Measurements from ENCODE around the gene SOX3. TPM values are rescaled to one million over a fixed set of nuclear protein-coding genes. Genes with fewer than 3 reads are reported as not detected.

SOX3 gene
- total RNA-seq (not detected in 2 replicates), polyA plus RNA-seq (not detected in 2 replicates), polyA minus RNA-seq (not detected in 2 replicates), Bru-seq, nascent RNA (not detected), BruChase-seq, experiment 1, labeled RNA remaining after a 6-hour chase (not detected), BruChase-seq, experiment 2, labeled RNA remaining after a 2-hour chase (not detected)
- not detected in 2 replicates for polyA plus RNA-seq (2011; cell fraction: cytosol; rRNA removed)
- polyA plus RNA-seq (2011; cell fraction: nucleus; rRNA removed) = not detected in 2 replicates
- polyA plus RNA-seq (2012) = not detected in 2 replicates
- polyA minus RNA-seq (2011; cell fraction: cytosol; rRNA and poly(A)+ RNA removed) = not detected
- not detected in 2 replicates for polyA minus RNA-seq (2011; cell fraction: nucleus; rRNA and poly(A)+ RNA removed)
- long read RNA-seq = 0 reads

- POLR2A ChIA-PET = no interaction called here
- dilution Hi-C loops (cut with MboI; ENCODE audit: extremely low pct_ligation_motif_present, low sequenced_read_pairs) = no loop called here
- CTCF ChIA-PET = no interaction called here
- H3K36me3 ChIP-seq (ENCODE audit: control insufficient read depth in 2 of 2, extremely low read depth in 1 of 2, insufficient read depth in 2 of 2, low read length in 2 of 2) = no peaks in the 10 kb centered on the region
- DNase-seq (ENCODE audit: low read depth, low spot score) = no peak
- H3K9me1 ChIP-seq (replicated peaks; ENCODE audit: control insufficient read depth, extremely low read depth, insufficient read depth, low read length) = no peaks in the 10 kb centered on the region
- no TSS peak for BruUV-seq (replicated peaks)
- no peak within 1 kb of the TSS for H3K4me2 ChIP-seq (ENCODE audit: insufficient read depth, low read length)
- intact Hi-C loops (cut with micrococcal nuclease) = loop anchor here (10.0 kb wide), 1 partner anchor 450 kb away; no protein-coding TSS in a partner anchor
- no peaks in the 10 kb centered on the region for H3K79me2 ChIP-seq (ENCODE audit: control insufficient read depth, insufficient read depth, low read length)
- H3K9me3 ChIP-seq (replicated peaks; ENCODE audit: control insufficient read depth, insufficient read depth, low read length) = no peaks in the 10 kb centered on the region
- H3K4me1 ChIP-seq (ENCODE audit: control insufficient read depth, extremely low read depth, insufficient read depth, low read length) = no peaks in the 10 kb centered on the region
- peaks cover 48 to 65% of the 10 kb centered on the region in 2 experiments for H3K27me3 ChIP-seq (ENCODE audit: control insufficient read depth in 2 of 2, insufficient read depth in 2 of 2, low read length in 2 of 2)
- no peak within 1 kb of the TSS for H3K9ac ChIP-seq (replicated peaks; ENCODE audit: extremely low read depth, insufficient read depth, low read length)
- H3K4me3 ChIP-seq (replicated peaks in 1 of 3; ENCODE audit: insufficient read depth in 1 of 3, low read depth in 1 of 3, low read length in 3 of 3) = peak within 1 kb of the TSS in 1 of 3 experiments; percentile 20
- TF ChIP-seq FOS (IDR thresholded peaks at IDR 0.05; ENCODE audit: borderline replicate concordance, insufficient read depth, low read length) (no peak), EZH2 (IDR thresholded peaks at IDR 0.05; ENCODE audit: borderline replicate concordance, low read depth, low read length, severe bottlenecking) (peak; percentile 82)
- peak within 1 kb of the TSS; percentile 33 for H2AFZ ChIP-seq (ENCODE audit: low read depth, low read length)
- H3K27ac ChIP-seq (ENCODE audit: insufficient read depth, low read depth, low read length) = no peak within 1 kb of the TSS
- FAIRE-seq = no peak
- H4K20me1 ChIP-seq (replicated peaks; ENCODE audit: control insufficient read depth, extremely low read depth, insufficient read depth, low read length) = no peaks in the 10 kb centered on the region
Measured at GRCh38 chrX:140504371-140505324, at the start of gene SOX3. TSS of gene SOX3 (minus strand) at chrX:140505069. CDS start at chrX:140505060, 9 bp downstream.

- intact Hi-C loops (cut with micrococcal nuclease) (no loop called here), dilution Hi-C loops (cut with MboI; ENCODE audit: extremely low pct_ligation_motif_present, low sequenced_read_pairs) (no loop called here)
- FAIRE-seq (no peak), DNase-seq (ENCODE audit: low read depth, low spot score) (no peak)
- H3K9me3 ChIP-seq (replicated peaks; ENCODE audit: control insufficient read depth, insufficient read depth, low read length) = no peaks in the 10 kb centered on the region
- no peak overlapping the region for H3K9ac ChIP-seq (replicated peaks; ENCODE audit: extremely low read depth, insufficient read depth, low read length)
- H3K4me2 ChIP-seq (ENCODE audit: insufficient read depth, low read length) = no peak overlapping the region
- H3K4me3 ChIP-seq (replicated peaks in 1 of 3; ENCODE audit: insufficient read depth in 1 of 3, low read depth in 1 of 3, low read length in 3 of 3) = no peak overlapping the region
- no peak for TF ChIP-seq GATA2 (IDR thresholded peaks at IDR 0.05; ENCODE audit: insufficient read depth, insufficient read length, low read depth, low read length)
- TF ChIP-seq FOS (IDR thresholded peaks at IDR 0.05; ENCODE audit: borderline replicate concordance, insufficient read depth, low read length) = no peak
- no peak for TF ChIP-seq MAX (IDR thresholded peaks at IDR 0.05; ENCODE audit: insufficient read depth, insufficient read length)
- TF ChIP-seq POLR2AphosphoS5 (IDR thresholded peaks at IDR 0.05; ENCODE audit: insufficient read depth, low read depth, low read length) = no peak
- TF ChIP-seq MYC (IDR thresholded peaks at IDR 0.05; ENCODE audit: low read depth, low read length) = no peak
- no peak for TF ChIP-seq JUN (IDR thresholded peaks at IDR 0.05; ENCODE audit: borderline replicate concordance, insufficient read depth, insufficient read length, low read depth)
- TF ChIP-seq EZH2 (IDR thresholded peaks at IDR 0.05; ENCODE audit: borderline replicate concordance, low read depth, low read length, severe bottlenecking) = no peak
- TF ChIP-seq, protein P1, sequence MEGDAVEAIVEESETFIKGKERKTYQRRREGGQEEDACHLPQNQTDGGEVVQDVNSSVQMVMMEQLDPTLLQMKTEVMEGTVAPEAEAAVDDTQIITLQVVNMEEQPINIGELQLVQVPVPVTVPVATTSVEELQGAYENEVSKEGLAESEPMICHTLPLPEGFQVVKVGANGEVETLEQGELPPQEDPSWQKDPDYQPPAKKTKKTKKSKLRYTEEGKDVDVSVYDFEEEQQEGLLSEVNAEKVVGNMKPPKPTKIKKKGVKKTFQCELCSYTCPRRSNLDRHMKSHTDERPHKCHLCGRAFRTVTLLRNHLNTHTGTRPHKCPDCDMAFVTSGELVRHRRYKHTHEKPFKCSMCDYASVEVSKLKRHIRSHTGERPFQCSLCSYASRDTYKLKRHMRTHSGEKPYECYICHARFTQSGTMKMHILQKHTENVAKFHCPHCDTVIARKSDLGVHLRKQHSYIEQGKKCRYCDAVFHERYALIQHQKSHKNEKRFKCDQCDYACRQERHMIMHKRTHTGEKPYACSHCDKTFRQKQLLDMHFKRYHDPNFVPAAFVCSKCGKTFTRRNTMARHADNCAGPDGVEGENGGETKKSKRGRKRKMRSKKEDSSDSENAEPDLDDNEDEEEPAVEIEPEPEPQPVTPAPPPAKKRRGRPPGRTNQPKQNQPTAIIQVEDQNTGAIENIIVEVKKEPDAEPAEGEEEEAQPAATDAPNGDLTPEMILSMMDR (IDR thresholded peaks at IDR 0.05; ENCODE audit: extremely low read depth in 1 of 2, insufficient read depth in 1 of 2, low read depth in 1 of 2, low read length in 2 of 2) = no peak
- TF ChIP-seq POLR2A (IDR thresholded peaks at IDR 0.05; ENCODE audit: low read depth, low read length) = no peak
- H3K79me2 ChIP-seq (ENCODE audit: control insufficient read depth, insufficient read depth, low read length) = no peaks in the 10 kb centered on the region
- ChIA-PET CTCF (no interaction called here), POLR2A (no interaction called here)
- H3K4me1 ChIP-seq (ENCODE audit: control insufficient read depth, extremely low read depth, insufficient read depth, low read length) = no peaks in the 10 kb centered on the region
- no peaks in the 10 kb centered on the region for H3K36me3 ChIP-seq (ENCODE audit: control insufficient read depth in 2 of 2, extremely low read depth in 1 of 2, insufficient read depth in 2 of 2, low read length in 2 of 2)
- no TSS peak for BruUV-seq (replicated peaks)
- no peaks in the 10 kb centered on the region for H3K9me1 ChIP-seq (replicated peaks; ENCODE audit: control insufficient read depth, extremely low read depth, insufficient read depth, low read length)
- H3K27ac ChIP-seq (ENCODE audit: insufficient read depth, low read depth, low read length) = no peak overlapping the region
- no peak overlapping the region for H2AFZ ChIP-seq (ENCODE audit: low read depth, low read length)
- H3K27me3 ChIP-seq (ENCODE audit: control insufficient read depth in 2 of 2, insufficient read depth in 2 of 2, low read length in 2 of 2) = no peaks in the 10 kb centered on the region
- no peaks in the 10 kb centered on the region for H4K20me1 ChIP-seq (replicated peaks; ENCODE audit: control insufficient read depth, extremely low read depth, insufficient read depth, low read length)
Measured at GRCh38 chrX:140548985-140549384, 44.1 kb upstream of the SOX3 start.
